SK-N-SH (cell line): ENCODE measurements around the gene C1QTNF9B. TPM values are rescaled to one million over a fixed set of nuclear protein-coding genes. Genes with fewer than 3 reads are reported as not detected.

Experiments used
- CTCF ChIA-PET: fragments of 300-600, 350-600 bp; formaldehyde crosslinking; extraction: SDS; loops from one replicate; lab custom pipeline; 2021; lab: Yijun Ruan, JAX
- POLR2A ChIA-PET: fragments of 350-600 bp; sonication (Branson Sonifier 250); formaldehyde crosslinking; extraction: SDS; loops from one replicate; lab custom pipeline; 2020; ENCODE audit warnings: antibody characterized with exemption, inconsistent platforms; lab: Yijun Ruan, JAX
- DNase-seq: peaks from one replicate; pipeline ENCODE4 v3.0.0; 2012
- H2AFZ ChIP-seq: fragments of 200-600 bp; sonication (generic); 2 replicates; pipeline ENCODE4 v1.8.1; 2016; ENCODE audit warnings: antibody characterized with exemption, mild to moderate bottlenecking, low read depth
- H3F3A ChIP-seq: fragments of 200-600 bp; sonication (generic); replicated peaks from 2 replicates; pipeline ENCODE3; 2016; ENCODE audit warnings: antibody characterized with exemption, mild to moderate bottlenecking; ENCODE audit not compliant: insufficient read depth
- H3K27ac ChIP-seq, 2 experiments: fragments of 200-500 bp in 1 of 2; fragments of 200-600 bp in 1 of 2; sonication (Bioruptor generic) in 1 of 2; sonication (generic), shearing (Covaris generic) in 1 of 2; 2 replicates each; pipeline versions ENCODE4 v1.5.1 to v1.6.1; 2014 to 2016; ENCODE audit warnings: low read depth in 2 of 2, inconsistent platforms in 1 of 2, low read length in 1 of 2, mild to moderate bottlenecking in 1 of 2, mixed read lengths in 1 of 2
- H3K27me3 ChIP-seq: fragments of 200-600 bp; sonication (generic), shearing (Covaris generic); 2 replicates; pipeline ENCODE4 v1.6.1; 2016; ENCODE audit warnings: mixed run types; ENCODE audit not compliant: insufficient read depth
- H3K36me3 ChIP-seq, 2 experiments: fragments of 200-500 bp in 1 of 2; fragments of 200-600 bp in 1 of 2; sonication (Bioruptor generic) in 1 of 2; sonication (generic) in 1 of 2; replicated peaks in 1 of 2; 2 replicates each; pipeline versions ENCODE3 to v1.5.1; 2014 to 2016; ENCODE audit warnings: low read length in 1 of 2, mild to moderate bottlenecking in 1 of 2; ENCODE audit not compliant: insufficient read depth in 2 of 2, control insufficient read depth in 1 of 2
- H3K4me1 ChIP-seq, 2 experiments: fragments of 200-500 bp in 1 of 2; fragments of 200-600 bp in 1 of 2; sonication (Bioruptor generic) in 1 of 2; sonication (generic), shearing (Covaris generic) in 1 of 2; 2 replicates each; pipeline versions ENCODE4 v1.5.1 to v1.6.1; 2014 to 2016; ENCODE audit warnings: low read depth in 1 of 2, low read length in 1 of 2, mixed run types in 1 of 2; ENCODE audit not compliant: insufficient read depth in 2 of 2, control insufficient read depth in 1 of 2
- H3K4me2 ChIP-seq: fragments of 200-600 bp; sonication (generic), shearing (Covaris generic); 2 replicates; pipeline ENCODE4 v1.6.1; 2017; ENCODE audit warnings: mixed run types
- H3K4me3 ChIP-seq, 2 experiments: fragments of 200-500 bp in 1 of 2; fragments of 200-600 bp in 1 of 2; sonication (Bioruptor generic) in 1 of 2; sonication (generic), shearing (Covaris generic) in 1 of 2; 2 replicates each; pipeline versions ENCODE4 v1.5.1 to v1.8.1; 2014 to 2016; ENCODE audit warnings: low read depth in 2 of 2, inconsistent platforms in 1 of 2, low read length in 1 of 2, mild to moderate bottlenecking in 1 of 2, mixed read lengths in 1 of 2, moderate library complexity in 1 of 2
- H3K79me2 ChIP-seq: fragments of 200-600 bp; sonication (generic); 2 replicates; pipeline ENCODE4 v1.8.1; 2017; ENCODE audit warnings: mild to moderate bottlenecking; ENCODE audit not compliant: insufficient read depth
- H3K9ac ChIP-seq: fragments of 200-600 bp; sonication (generic); 2 replicates; pipeline ENCODE4 v1.6.1; 2017; ENCODE audit warnings: mixed run types
- H3K9me2 ChIP-seq: fragments of 200-600 bp; sonication (generic); 2 replicates; pipeline ENCODE4 v1.6.1; 2017; ENCODE audit warnings: mixed run types
- H3K9me3 ChIP-seq: fragments of 200-600 bp; sonication (generic); 2 replicates; pipeline ENCODE4 v1.6.1; 2017; ENCODE audit warnings: mixed run types, mild to moderate bottlenecking, moderate library complexity
- H4K20me1 ChIP-seq: fragments of 200-600 bp; sonication (generic); 2 replicates; pipeline ENCODE4 v1.6.1; 2017; ENCODE audit warnings: mild to moderate bottlenecking, mixed run types; ENCODE audit not compliant: insufficient read depth
- CTCF ChIP-seq: fragments of 200-600 bp; sonication (generic); IDR thresholded peaks from 2 replicates; pipeline ENCODE4 v1.6.1; 2017; ENCODE audit warnings: antibody characterized with exemption, mild to moderate bottlenecking, moderate library complexity
- EP300 ChIP-seq, 2 experiments: IDR thresholded peaks; 2 replicates each; pipeline versions ENCODE4 v1.4.0 to v1.6.1; 2012; ENCODE audit warnings: borderline replicate concordance in 1 of 2, low read depth in 1 of 2, low read length in 1 of 2
- EZH2phosphoT487 ChIP-seq: fragments of 200-600 bp; sonication (generic); IDR thresholded peaks from 2 replicates; pipeline ENCODE4 v1.6.1; 2017; ENCODE audit warnings: low read depth, mixed run types, mild to moderate bottlenecking, antibody characterized with exemption, moderate library complexity, borderline replicate concordance
- FOSL2 ChIP-seq: IDR thresholded peaks from 2 replicates; pipeline ENCODE4 v1.4.0; 2012; ENCODE audit warnings: low read depth, mild to moderate bottlenecking, moderate library complexity, borderline replicate concordance
- FOXJ3 ChIP-seq: sonication (generic); formaldehyde crosslinking; IDR thresholded peaks from 2 replicates; pipeline ENCODE4 v1.5.1; 2020; ENCODE audit warnings: mild to moderate bottlenecking, missing genetic modification reagents
- MAX ChIP-seq: IDR thresholded peaks from 2 replicates; pipeline ENCODE4 v1.4.0; 2012; ENCODE audit warnings: low read depth
- MEF2A ChIP-seq: IDR thresholded peaks from 2 replicates; pipeline ENCODE4 v1.4.0; 2012; ENCODE audit warnings: low read depth, borderline replicate concordance
- RAD21 ChIP-seq: IDR thresholded peaks from 2 replicates; pipeline ENCODE4 v1.6.1; 2012; ENCODE audit warnings: mild to moderate bottlenecking, low read length
- RFX5 ChIP-seq: IDR thresholded peaks from 2 replicates; pipeline ENCODE4 v1.6.1; 2012; ENCODE audit warnings: mild to moderate bottlenecking, improper control_type of control experiment, low read length
- RXRA ChIP-seq: IDR thresholded peaks from 2 replicates; pipeline ENCODE4 v1.4.0; 2012; ENCODE audit warnings: low read depth, mild to moderate bottlenecking, borderline replicate concordance
- SIN3A ChIP-seq: IDR thresholded peaks from 2 replicates; pipeline ENCODE4 v1.6.1; 2012; ENCODE audit warnings: low read depth, mild to moderate bottlenecking, low read length, moderate library complexity, borderline replicate concordance
- TCF12 ChIP-seq: IDR thresholded peaks from 2 replicates; pipeline ENCODE4 v1.4.0; 2012
- USF1 ChIP-seq: IDR thresholded peaks from 2 replicates; pipeline ENCODE4 v1.4.0; 2012; ENCODE audit warnings: low read depth, borderline replicate concordance
- USF2 ChIP-seq: fragments of 150-350 bp; IDR thresholded peaks from 2 replicates; pipeline ENCODE4 v1.6.1; 2017; ENCODE audit warnings: antibody characterized with exemption, low read length, low read depth, borderline replicate concordance
- YY1 ChIP-seq: IDR thresholded peaks from 2 replicates; pipeline ENCODE4 v1.4.0; 2012; ENCODE audit warnings: low read depth, mild to moderate bottlenecking
- WGBS: methylation state at CpG from one replicate; pipeline ENCODE4 v1.1.6; 2017; ENCODE audit warnings: low lambda C conversion rate; 5-methylcytosine and 5-hydroxymethylcytosine counted together
- polyA plus RNA-seq, 3 experiments: library from polyadenylated mRNA; depleted of rRNA; stranded (reverse); fragments of >200 nt; gene quantifications; 2 replicates each; pipeline ENCODE4 v1.2.3, GENCODE V29; 2012
- TF ChIP-seq, protein P1 (sequence below): fragments of 150-350 bp; IDR thresholded peaks from 2 replicates; pipeline ENCODE4 v1.6.1; 2016; ENCODE audit warnings: mild to moderate bottlenecking, low read depth, low read length
- TF ChIP-seq, protein P2 (sequence below): IDR thresholded peaks from 2 replicates; pipeline ENCODE4 v1.4.0; 2012; ENCODE audit warnings: low read depth, borderline replicate concordance

The C1QTNF9B gene
- polyA plus RNA-seq, 1 of the 3 experiments (the other 2 are of a cell fraction) = not detected

DNA sequence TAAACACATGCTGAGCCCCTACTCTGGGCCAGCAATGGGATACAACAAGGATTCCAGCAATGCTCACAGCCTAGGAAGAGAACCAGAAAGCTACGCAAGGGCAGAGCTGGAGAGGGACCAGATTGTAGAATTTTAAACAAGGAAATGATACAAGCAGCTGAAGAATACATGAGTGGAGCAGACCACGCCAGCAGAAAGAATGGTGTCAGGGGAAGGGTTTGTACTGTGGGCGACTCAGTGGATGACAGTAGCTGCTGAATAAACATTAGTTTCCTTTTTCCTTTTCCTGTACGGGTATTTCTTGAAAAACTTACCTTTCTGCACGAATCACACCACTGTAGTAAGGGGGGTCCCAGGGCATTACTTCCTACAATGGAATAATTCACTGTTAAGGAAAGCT, 38.8 kb downstream of the C1QTNF9B start:
- no peak for DNase-seq
- H3K9me2 ChIP-seq = no peaks in the 10 kb centered on the region
- no peak overlapping the region for H3K4me3 ChIP-seq
- no peak overlapping the region for H2AFZ ChIP-seq
- H3K79me2 ChIP-seq = no peaks in the 10 kb centered on the region
- no peaks in the 10 kb centered on the region for H3K9me3 ChIP-seq
- no peak for TF ChIP-seq MAX
- TF ChIP-seq EZH2phosphoT487 = no peak
- TF ChIP-seq RFX5 = no peak
- TF ChIP-seq RAD21 = no peak
- TF ChIP-seq USF2 = no peak
- TF ChIP-seq CTCF = no peak
- TF ChIP-seq YY1 = no peak
- no peak for TF ChIP-seq FOXJ3 (CRISPR knock-in tag)
- no peak for TF ChIP-seq USF1
- TF ChIP-seq EP300 (IDR thresholded peaks at IDR 0.05; ENCODE audit: borderline replicate concordance in 1 of 2, low read depth in 1 of 2, low read length in 1 of 2) = no peak
- no peak for TF ChIP-seq RXRA
- TF ChIP-seq TCF12 = no peak
- TF ChIP-seq MEF2A = no peak
- TF ChIP-seq SIN3A = no peak
- TF ChIP-seq, protein P1, sequence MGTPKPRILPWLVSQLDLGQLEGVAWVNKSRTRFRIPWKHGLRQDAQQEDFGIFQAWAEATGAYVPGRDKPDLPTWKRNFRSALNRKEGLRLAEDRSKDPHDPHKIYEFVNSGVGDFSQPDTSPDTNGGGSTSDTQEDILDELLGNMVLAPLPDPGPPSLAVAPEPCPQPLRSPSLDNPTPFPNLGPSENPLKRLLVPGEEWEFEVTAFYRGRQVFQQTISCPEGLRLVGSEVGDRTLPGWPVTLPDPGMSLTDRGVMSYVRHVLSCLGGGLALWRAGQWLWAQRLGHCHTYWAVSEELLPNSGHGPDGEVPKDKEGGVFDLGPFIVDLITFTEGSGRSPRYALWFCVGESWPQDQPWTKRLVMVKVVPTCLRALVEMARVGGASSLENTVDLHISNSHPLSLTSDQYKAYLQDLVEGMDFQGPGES = no peak
- TF ChIP-seq FOSL2 = no peak
- TF ChIP-seq, protein P2, sequence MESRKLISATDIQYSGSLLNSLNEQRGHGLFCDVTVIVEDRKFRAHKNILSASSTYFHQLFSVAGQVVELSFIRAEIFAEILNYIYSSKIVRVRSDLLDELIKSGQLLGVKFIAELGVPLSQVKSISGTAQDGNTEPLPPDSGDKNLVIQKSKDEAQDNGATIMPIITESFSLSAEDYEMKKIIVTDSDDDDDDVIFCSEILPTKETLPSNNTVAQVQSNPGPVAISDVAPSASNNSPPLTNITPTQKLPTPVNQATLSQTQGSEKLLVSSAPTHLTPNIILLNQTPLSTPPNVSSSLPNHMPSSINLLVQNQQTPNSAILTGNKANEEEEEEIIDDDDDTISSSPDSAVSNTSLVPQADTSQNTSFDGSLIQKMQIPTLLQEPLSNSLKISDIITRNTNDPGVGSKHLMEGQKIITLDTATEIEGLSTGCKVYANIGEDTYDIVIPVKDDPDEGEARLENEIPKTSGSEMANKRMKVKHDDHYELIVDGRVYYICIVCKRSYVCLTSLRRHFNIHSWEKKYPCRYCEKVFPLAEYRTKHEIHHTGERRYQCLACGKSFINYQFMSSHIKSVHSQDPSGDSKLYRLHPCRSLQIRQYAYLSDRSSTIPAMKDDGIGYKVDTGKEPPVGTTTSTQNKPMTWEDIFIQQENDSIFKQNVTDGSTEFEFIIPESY = no peak
- ChIA-PET CTCF (interaction anchor here (1.1 to 1.6 kb wide), 4 partner anchors 8 to 391 kb away, joined by 3 to 5 read pairs (median 4); no protein-coding TSS in a partner anchor), POLR2A (interaction anchor here (0.6 to 1.0 kb wide), 2 partner anchors 10 to 18 kb away, joined by 3 read pairs; no protein-coding TSS in a partner anchor)
- H3F3A ChIP-seq = peaks cover under 1% of the 10 kb centered on the region
- no peaks in the 10 kb centered on the region for H4K20me1 ChIP-seq
- no peak overlapping the region for H3K4me2 ChIP-seq
- 77% methylated on average over 5 of the region's 5 CpGs for WGBS
- peaks cover 2 to 19% of the 10 kb centered on the region in 2 experiments for H3K36me3 ChIP-seq
- no peaks in the 10 kb centered on the region for H3K27me3 ChIP-seq
- H3K27ac ChIP-seq = no peak overlapping the region
- no peak overlapping the region for H3K9ac ChIP-seq
- peaks cover 0 to 5% of the 10 kb centered on the region in 2 experiments; a peak in 1 of 4 replicates for H3K4me1 ChIP-seq
